Spleen (tissue), 7 donors: ENCODE results near the gene GUCY2C.

Source experiments
- CTCF ChIP-seq, 11 experiments: fragments of 200-600 bp in 7 of 11; fragments of 450-650 bp in 4 of 11; sonication (generic) in 4 of 11; IDR thresholded peaks in 8 of 11; conservative IDR thresholded peaks in 3 of 11; 1 replicate in 7 of 11; 2 replicates in 4 of 11; pipeline versions ENCODE4 v1.4.0 to v1.8.0; 2016 to 2021; ENCODE audit warnings: antibody characterized with exemption in 11 of 11, inconsistent platforms in 4 of 11, mild to moderate bottlenecking in 1 of 11
- POLR2A ChIP-seq, 3 donors: fragments of 450-650 bp; IDR thresholded peaks; one replicate each; pipeline ENCODE4 v1.5.1; 2017; ENCODE audit warnings: antibody characterized with exemption in 3 of 3, mild to moderate bottlenecking in 1 of 3
- POLR2AphosphoS5 ChIP-seq, 3 donors: sonication (generic); formaldehyde crosslinking; IDR thresholded peaks; one replicate each; pipeline ENCODE4 v1.5.1; 2017; ENCODE audit warnings: antibody characterized with exemption in 3 of 3
- donor health status: DM: no; HTN: no; CAD: no; lungs with moderate emphysema.
- donor health status: DM: no; HTN: no; CAD: no.
- donor health status: DM: no; HTN: no; CAD: no.

- no peak for TF ChIP-seq POLR2A (IDR thresholded peaks at IDR 0.05)
- TF ChIP-seq POLR2AphosphoS5 (IDR thresholded peaks at IDR 0.05): no peak
- TF ChIP-seq CTCF (IDR thresholded peaks at IDR 0.05 in 8 of 11, conservative IDR thresholded peaks at IDR 0.05 in 3 of 11): no peak
These were observed 84.1 kb downstream of the GUCY2C start for GRCh38 chr12:14612250-14612649.
